HepG2 (cell line): Measurements from ENCODE around the gene KRT27. TPM values are rescaled to one million over a fixed set of nuclear protein-coding genes. Genes with fewer than 3 reads are reported as not detected.
A peak's percentile ranks its signal among the peaks of the same experiment; 100 is the strongest.

Experiments
- ASH2L ChIP-seq: fragments of 300-600, 200-600 bp; sonication (generic); IDR thresholded peaks from 2 replicates; pipeline ENCODE4 v1.7.0; 2017; ENCODE audit warnings: low read depth, mild to moderate bottlenecking, moderate library complexity, mixed read lengths, low read length; ENCODE audit not compliant: insufficient read length
- ATM ChIP-seq: fragments of 450-650 bp; IDR thresholded peaks from 2 replicates; pipeline ENCODE4 v1.7.1; 2017; ENCODE audit warnings: mild to moderate bottlenecking, borderline replicate concordance
- CSRNP2 ChIP-seq: sonication (generic); formaldehyde crosslinking; conservative IDR thresholded peaks from 2 replicates; pipeline ENCODE4 v1.8.0; 2022; ENCODE audit warnings: low read depth, missing genetic modification reagents
- DMAP1 ChIP-seq: IDR thresholded peaks from 2 replicates; pipeline ENCODE4 v1.6.1; 2016
- FOXK1 ChIP-seq: sonication (generic); formaldehyde crosslinking; IDR thresholded peaks from 2 replicates; pipeline ENCODE4 v1.4.0; 2020; ENCODE audit warnings: low read depth, missing genetic modification reagents, borderline replicate concordance
- HMGXB3 ChIP-seq: sonication (generic); formaldehyde crosslinking; IDR thresholded peaks from 2 replicates; pipeline ENCODE4 v1.4.0; 2020; ENCODE audit warnings: missing genetic modification reagents, borderline replicate concordance
- HOXA3 ChIP-seq: sonication (generic); formaldehyde crosslinking; IDR thresholded peaks from 2 replicates; pipeline ENCODE4 v1.5.0; 2020; ENCODE audit warnings: missing genetic modification reagents
- NFRKB ChIP-seq: fragments of 450-650 bp; IDR thresholded peaks from 2 replicates; pipeline ENCODE4 v1.6.1; 2017
- STAT6 ChIP-seq: sonication (generic); formaldehyde crosslinking; IDR thresholded peaks from 2 replicates; pipeline ENCODE4 v1.4.0; 2020; ENCODE audit warnings: missing genetic modification reagents, mild to moderate bottlenecking, borderline replicate concordance
- TMF1 ChIP-seq: sonication (generic); formaldehyde crosslinking; IDR thresholded peaks from 2 replicates; pipeline ENCODE4 v1.8.1; 2022; ENCODE audit warnings: low read depth, missing genetic modification reagents
- ZBTB3 ChIP-seq: sonication (generic); formaldehyde crosslinking; IDR thresholded peaks from 2 replicates; pipeline ENCODE4 v1.4.0; 2020; ENCODE audit warnings: low read depth, mild to moderate bottlenecking, moderate library complexity, missing genetic modification reagents, borderline replicate concordance
- ZC3H13 ChIP-seq: sonication (generic); formaldehyde crosslinking; IDR thresholded peaks from 2 replicates; pipeline ENCODE4 v1.8.1; 2023; ENCODE audit warnings: mild to moderate bottlenecking, missing genetic modification reagents, moderate library complexity
- ZNF18 ChIP-seq: sonication (generic); formaldehyde crosslinking; IDR thresholded peaks from 2 replicates; pipeline ENCODE4 v1.8.0; 2022; ENCODE audit warnings: mild to moderate bottlenecking, missing genetic modification reagents; ENCODE audit not compliant: insufficient replicate concordance
- ZNF24 ChIP-seq: fragments of 450-650 bp; IDR thresholded peaks from 2 replicates; pipeline ENCODE4 v1.6.1; 2017; ENCODE audit warnings: antibody characterized with exemption, mild to moderate bottlenecking
- ZNF710 ChIP-seq: sonication (generic); formaldehyde crosslinking; IDR thresholded peaks from 2 replicates; pipeline ENCODE4 v1.5.0; 2020; ENCODE audit warnings: mild to moderate bottlenecking, missing genetic modification reagents, borderline replicate concordance
- polyA plus RNA-seq, 8 experiments: library from polyadenylated mRNA; depleted of rRNA in 3 of 8; stranded (reverse) in 7 of 8; unstranded in 1 of 8; fragments of >200 nt; fragmentation: Illumina TruSeq in 4 of 8; extraction: Trizol in 4 of 8; gene quantifications; 2 replicates each; pipeline versions ENCODE4 v1.2.1 to v1.2.3, GENCODE V29; 2011 to 2016; ENCODE audit warnings: low read depth in 4 of 8, missing spikeins in 1 of 8, mixed read lengths in 1 of 8; ENCODE audit not compliant: insufficient read depth in 1 of 8
- total RNA-seq, 5 experiments: library from RNA; depleted of rRNA; stranded (reverse); fragments of >200 nt; fragmentation: Illumina TruSeq; extraction: Trizol; gene quantifications; 2 replicates each; pipeline ENCODE4 v1.2.3, GENCODE V29; 2016; ENCODE audit warnings: low read depth in 1 of 5

The KRT27 gene
- total and polyA plus RNA-seq, 2 of the 13 experiments (the other 11 are each of a cell fraction or from before 2014, with no cell fraction given), result not detected

- no peak for TF ChIP-seq ZNF18
- peak; percentile 94 for TF ChIP-seq ASH2L
- peak; percentile 83 for TF ChIP-seq HOXA3 (CRISPR knock-in tag)
- TF ChIP-seq ATM, result no peak
- TF ChIP-seq TMF1, result peak; percentile 41; the same call in 1 of the 2 replicates
- TF ChIP-seq STAT6, result 0 out of 2 replicates have a peak, but pooled peaks have one; percentile 64
- no peak for TF ChIP-seq NFRKB
- TF ChIP-seq HMGXB3, result 0 out of 2 replicates have a peak, but pooled peaks have one; percentile 44
- TF ChIP-seq ZNF24, result no peak
- TF ChIP-seq FOXK1 (CRISPR knock-in tag), result no peak
- no peak for TF ChIP-seq ZC3H13 (CRISPR knock-in tag)
- no peak for TF ChIP-seq CSRNP2
- TF ChIP-seq ZBTB3, result peak; percentile 1; the same call in 1 of the 2 replicates
- peak; percentile 34; the same call in 1 of the 2 replicates for TF ChIP-seq DMAP1 (CRISPR knock-in tag)
- no peak for TF ChIP-seq ZNF710
These were observed 36.6 kb upstream of the KRT27 start (continued) for GRCh38 chr17:40818733-40819527.
